Right lobe of liver (tissue), 4 donors: ENCODE measurements around the gene TAS2R42.

Experiments
- POLR2A ChIP-seq: fragments of 450-650 bp; IDR thresholded peaks from one replicate; pipeline ENCODE4 v1.6.1; 2017; ENCODE audit warnings: antibody characterized with exemption, mild to moderate bottlenecking
- TF ChIP-seq, protein P1 (sequence below), 4 donors: fragments of 200-600 bp in 3 of 4; fragments of 450-650 bp in 1 of 4; IDR thresholded peaks; one replicate each; pipeline versions ENCODE4 v1.5.1 to v1.8.0; 2016 to 2022; ENCODE audit warnings: antibody characterized with exemption in 4 of 4, mild to moderate bottlenecking in 2 of 4
- donor health status: DM: no; HTN: no; CAD: no.
- donor health status: DM: no; HTN: no; CAD: no.
- donor health status: DM: no; HTN: yes; CAD: no.

DNA sequence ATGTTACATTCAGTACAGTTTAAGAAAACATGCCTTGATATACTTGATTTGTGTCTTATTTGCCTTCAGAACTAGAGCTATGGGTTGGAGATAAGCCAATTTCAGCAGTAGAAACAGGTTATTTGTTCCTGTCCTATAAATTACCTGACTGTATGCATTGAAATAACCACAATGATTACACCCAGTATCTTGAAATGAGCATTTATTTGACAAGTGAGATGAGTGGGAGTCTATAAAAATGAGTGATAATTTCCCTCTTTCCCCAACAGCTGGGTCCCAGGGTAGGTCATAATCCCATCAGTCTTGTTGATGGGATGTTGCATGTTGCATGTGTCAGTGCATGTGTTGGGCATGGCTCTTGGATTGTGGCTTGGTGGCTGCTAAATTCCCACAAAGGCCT lies 3.7 kb downstream of the TAS2R42 start:
- no peak for TF ChIP-seq POLR2A
- TF ChIP-seq, protein P1, sequence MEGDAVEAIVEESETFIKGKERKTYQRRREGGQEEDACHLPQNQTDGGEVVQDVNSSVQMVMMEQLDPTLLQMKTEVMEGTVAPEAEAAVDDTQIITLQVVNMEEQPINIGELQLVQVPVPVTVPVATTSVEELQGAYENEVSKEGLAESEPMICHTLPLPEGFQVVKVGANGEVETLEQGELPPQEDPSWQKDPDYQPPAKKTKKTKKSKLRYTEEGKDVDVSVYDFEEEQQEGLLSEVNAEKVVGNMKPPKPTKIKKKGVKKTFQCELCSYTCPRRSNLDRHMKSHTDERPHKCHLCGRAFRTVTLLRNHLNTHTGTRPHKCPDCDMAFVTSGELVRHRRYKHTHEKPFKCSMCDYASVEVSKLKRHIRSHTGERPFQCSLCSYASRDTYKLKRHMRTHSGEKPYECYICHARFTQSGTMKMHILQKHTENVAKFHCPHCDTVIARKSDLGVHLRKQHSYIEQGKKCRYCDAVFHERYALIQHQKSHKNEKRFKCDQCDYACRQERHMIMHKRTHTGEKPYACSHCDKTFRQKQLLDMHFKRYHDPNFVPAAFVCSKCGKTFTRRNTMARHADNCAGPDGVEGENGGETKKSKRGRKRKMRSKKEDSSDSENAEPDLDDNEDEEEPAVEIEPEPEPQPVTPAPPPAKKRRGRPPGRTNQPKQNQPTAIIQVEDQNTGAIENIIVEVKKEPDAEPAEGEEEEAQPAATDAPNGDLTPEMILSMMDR (IDR thresholded peaks at IDR 0.05): no peak
